GM18517 (cell line): ENCODE data around the gene MOAP1.
"Not testable (repeated sequence)": the region's sequence is repeated elsewhere in the genome, so short reads cannot be mapped to it uniquely, and the experiment has no call there.

Source experiments
- ATAC-seq: cut with Tn5 transposase; IDR thresholded peaks from one replicate; pipeline ENCODE4 v1.9.1; 2021; ENCODE audit warnings: mild to moderate bottlenecking, moderate library complexity; ENCODE audit not compliant: unreplicated experiment

Gene MOAP1

DNA sequence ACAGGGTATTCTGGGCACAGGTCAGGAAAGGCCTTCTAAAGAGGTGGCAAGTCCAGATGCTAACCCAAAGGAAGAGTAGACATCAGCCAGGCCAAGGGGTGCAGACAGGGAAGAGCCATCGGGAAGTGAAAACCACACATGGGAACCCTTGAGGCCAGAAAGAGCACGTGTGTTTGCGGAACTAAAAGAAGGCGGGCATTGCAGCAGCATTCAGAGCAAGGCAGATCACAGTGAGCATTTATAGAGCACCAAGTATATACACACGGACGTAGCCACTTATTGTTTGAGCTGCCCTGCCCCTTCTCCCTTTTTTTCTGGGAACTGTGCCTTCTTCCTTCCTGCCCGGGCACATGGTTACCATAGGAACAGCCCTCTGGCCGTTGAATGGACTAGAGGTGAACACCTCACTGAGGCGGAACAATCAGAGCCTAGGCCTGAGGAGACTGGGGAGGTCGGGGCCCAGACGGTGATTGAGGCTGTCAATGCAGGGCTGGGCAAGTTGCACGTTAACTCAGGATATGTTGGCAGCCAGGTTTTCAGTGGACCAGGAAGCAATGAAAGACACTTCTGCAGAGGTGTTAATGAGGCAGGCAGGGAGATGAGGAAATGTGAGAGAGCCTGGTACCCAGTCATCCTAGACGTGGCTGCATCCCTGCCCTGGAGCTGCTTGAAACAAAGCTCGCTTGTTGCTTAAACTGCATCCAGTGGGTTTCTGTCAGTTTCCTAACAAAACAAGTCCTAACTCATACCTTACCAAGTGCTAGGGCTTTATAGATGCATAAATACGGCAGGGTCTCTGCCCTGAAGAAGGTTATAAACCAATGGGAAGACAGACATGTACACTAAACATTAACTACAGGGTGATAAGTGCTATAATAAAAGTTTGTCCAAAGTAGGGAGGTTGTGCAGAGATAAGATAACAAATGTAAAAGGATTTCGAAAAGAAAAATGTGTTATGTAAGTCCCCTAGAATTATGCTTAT, 34.2 kb downstream of the MOAP1 start:
- ATAC-seq, result no peak

GRCh38 chr14:93148979-93149378, 35.7 kb downstream of the MOAP1 start:
- no peak for ATAC-seq

GRCh38 chr14:93146119-93146518, 38.6 kb downstream of the MOAP1 start:
- ATAC-seq, result no peak

GRCh38 chr14:93142854-93143652, 41.6 kb downstream of the MOAP1 start:
- ATAC-seq, result no peak

- no peak for ATAC-seq
Measured at GRCh38 chr14:93137864-93138263, 46.8 kb downstream of the MOAP1 start.

DNA sequence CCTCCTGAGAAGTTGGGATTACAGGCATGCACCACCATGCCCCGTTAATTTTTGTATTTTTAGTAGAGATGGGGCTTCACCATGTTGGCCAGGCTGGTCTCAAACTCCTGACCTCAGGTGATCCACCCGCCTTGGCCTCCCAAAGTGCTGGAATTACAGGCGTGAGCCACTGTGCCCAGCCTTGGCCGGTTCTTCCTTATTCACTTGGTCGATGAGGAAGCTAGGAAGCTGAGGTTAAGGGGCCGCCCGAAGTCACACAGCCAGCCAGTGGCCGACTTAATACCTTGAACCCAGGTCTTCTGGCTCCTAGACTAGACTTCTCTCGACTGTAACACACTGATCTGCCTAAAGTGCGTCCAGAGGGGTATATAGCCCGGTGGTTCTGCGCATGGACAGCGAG, 48.2 kb downstream of the MOAP1 start:
- not testable (repeated sequence) for ATAC-seq

GRCh38 chr14:93136009-93136408, 48.7 kb downstream of the MOAP1 start:
- ATAC-seq, result no peak

DNA sequence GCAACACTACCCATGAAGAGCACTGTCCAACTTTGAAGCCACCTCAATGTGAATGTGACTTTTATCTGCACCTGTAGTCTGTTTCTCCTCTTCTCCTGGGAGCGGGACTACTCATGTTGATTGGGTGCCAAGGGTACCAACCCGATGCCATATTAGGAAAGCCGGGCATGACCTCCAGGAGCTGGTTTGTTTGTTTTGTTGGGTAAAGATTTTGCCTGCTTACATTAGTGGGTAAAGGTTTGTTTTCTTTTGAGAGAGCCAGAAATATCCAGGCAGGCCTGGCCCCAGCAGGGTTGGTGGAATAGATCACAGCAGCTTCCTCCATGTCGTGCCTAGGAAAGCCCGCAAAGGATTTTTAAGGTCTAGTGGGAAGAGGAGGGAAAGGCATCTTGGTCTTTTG, 49.3 kb downstream of the MOAP1 start:
- ATAC-seq, result no peak

DNA sequence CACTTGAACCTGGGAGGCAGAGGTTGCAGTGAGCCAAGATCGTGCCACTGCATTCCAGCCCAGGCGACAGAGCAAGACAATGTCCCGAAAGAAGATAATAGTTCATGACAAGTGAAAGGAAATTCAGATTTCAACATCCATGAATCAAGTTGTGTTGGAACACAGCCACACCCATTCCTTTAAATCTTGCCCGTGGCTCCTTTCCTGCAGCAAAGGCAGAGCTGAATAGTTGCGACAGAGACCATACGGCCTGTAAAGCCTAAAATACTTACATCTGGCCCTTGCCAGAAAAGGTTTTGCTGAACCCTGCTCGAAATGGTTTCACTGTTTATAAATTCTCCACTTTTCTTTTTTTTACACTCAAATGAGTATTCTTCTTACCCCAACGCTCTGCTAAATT, 51.2 kb downstream of the MOAP1 start:
- no peak for ATAC-seq

DNA sequence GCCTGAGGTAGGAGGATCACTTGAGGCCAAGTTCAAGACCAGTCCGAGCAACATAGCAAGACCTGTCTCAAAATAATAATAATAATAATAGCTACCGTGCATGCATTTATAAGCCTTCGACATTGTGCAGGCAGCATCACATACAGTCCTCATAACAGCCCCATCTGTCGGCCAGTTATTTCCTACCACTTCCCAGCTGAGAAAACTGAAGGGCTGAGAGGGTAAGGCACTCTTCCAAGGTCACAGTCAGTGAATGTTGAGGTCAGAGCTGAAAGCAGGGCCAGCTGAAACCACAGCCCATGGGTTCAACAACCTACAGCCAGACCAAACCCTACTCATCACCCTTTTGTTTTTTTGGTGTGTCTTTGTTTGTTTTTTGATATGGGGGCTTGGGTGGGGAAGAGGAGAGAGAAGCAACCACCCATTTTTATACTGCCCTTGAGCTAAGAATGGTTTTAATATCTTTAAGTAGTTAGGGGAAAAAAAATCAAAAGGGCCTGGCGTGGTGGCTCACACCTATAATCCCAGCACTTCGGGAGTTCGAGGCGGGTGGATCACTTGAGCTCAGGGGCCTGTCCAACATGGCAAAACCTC, 52.1 kb downstream of the MOAP1 start:
- ATAC-seq, result no peak
